ENCODE data around the gene DLX1.

DLX1 gene

GRCh38 chr2:172079416-172079815 lies 5.9 kb upstream of the DLX1 start:
- no peak for DNase-seq (ENCODE audit: low spot score)
- Histone ChIP-seq H3K4me3 (no peak overlapping the region), H3K27ac (no peak overlapping the region)
- no peak for TF ChIP-seq CTCF (IDR thresholded peaks at IDR 0.05)

GRCh38 chr2:172079838-172080640 lies 5.3 kb upstream of the DLX1 start:
- no peak for TF ChIP-seq CTCF (IDR thresholded peaks at IDR 0.05)
- DNase-seq (ENCODE audit: low spot score): no peak
- no peak overlapping the region for H3K4me3 ChIP-seq
- H3K27ac ChIP-seq: no peak overlapping the region

GRCh38 chr2:172080641-172081220 lies 4.6 kb upstream of the DLX1 start:
- TF ChIP-seq CTCF (IDR thresholded peaks at IDR 0.05): no peak
- Histone ChIP-seq H3K4me3 (no peak overlapping the region), H3K27ac (no peak overlapping the region)
- DNase-seq (ENCODE audit: low spot score): no peak

GRCh38 chr2:172081221-172082022 lies 3.9 kb upstream of the DLX1 start:
- no peak for TF ChIP-seq CTCF (IDR thresholded peaks at IDR 0.05)
- DNase-seq (ENCODE audit: low spot score): no peak
- Histone ChIP-seq H3K27ac (no peak overlapping the region), H3K4me3 (no peak overlapping the region)

GRCh38 chr2:172082105-172082943 lies 3.0 kb upstream of the DLX1 start:
- H3K4me3 ChIP-seq: peak overlapping the region; percentile 42
- DNase-seq (ENCODE audit: low spot score): no peak
- no peak overlapping the region for H3K27ac ChIP-seq
- TF ChIP-seq CTCF (IDR thresholded peaks at IDR 0.05): no peak

- no peak overlapping the region for H3K27ac ChIP-seq
- DNase-seq (ENCODE audit: low spot score): no peak
- H3K4me3 ChIP-seq: peak overlapping the region; percentile 42
- no peak for TF ChIP-seq CTCF (IDR thresholded peaks at IDR 0.05)
These were observed 2.2 kb upstream of the DLX1 start for GRCh38 chr2:172082944-172083627.

All from coronary artery (tissue), 2 donors.